Gastroesophageal sphincter (tissue), 4 donors: Measurements from ENCODE around the gene GPR150. TPM values are rescaled to one million over a fixed set of nuclear protein-coding genes. Genes with fewer than 3 reads are reported as not detected.

Source experiments
- ATAC-seq: fragments of 150-250 bp; one replicate; pipeline ENCODE4 v1.9.1; 2016; ENCODE audit warnings: mild to moderate bottlenecking, moderate library complexity
- H3K27ac ChIP-seq, 4 donors: fragments of 200-600 bp; sonication (generic) in 3 of 4; 1 replicate in 3 of 4; 2 replicates in 1 of 4; pipeline ENCODE4 v1.5.1; 2016 to 2019
- H3K27me3 ChIP-seq: fragments of 200-600 bp; sonication (generic); one replicate; pipeline ENCODE4 v1.5.1; 2019
- H3K36me3 ChIP-seq, 2 donors: fragments of 200-600 bp; sonication (generic); one replicate each; pipeline ENCODE4 v1.5.1; 2019; ENCODE audit warnings: control low read depth in 1 of 2
- H3K4me1 ChIP-seq, 3 donors: fragments of 200-600 bp; sonication (generic); 1 replicate in 2 of 3; 2 replicates in 1 of 3; pipeline ENCODE4 v1.5.1; 2016 to 2019; ENCODE audit warnings: control low read depth in 2 of 3
- H3K4me3 ChIP-seq, 2 donors: fragments of 200-600 bp; sonication (generic); one replicate each; pipeline ENCODE4 v1.5.1; 2019; ENCODE audit warnings: mild to moderate bottlenecking in 1 of 2, moderate library complexity in 1 of 2
- H3K9me3 ChIP-seq, 3 donors: fragments of 200-600 bp; sonication (generic); one replicate each; pipeline ENCODE4 v1.5.1; 2017 to 2019; ENCODE audit warnings: control low read depth in 2 of 3
- EP300 ChIP-seq: sonication (generic); formaldehyde crosslinking; IDR thresholded peaks from one replicate; pipeline ENCODE4 v1.6.1; 2017; ENCODE audit warnings: antibody characterized with exemption, mild to moderate bottlenecking
- POLR2A ChIP-seq, 2 donors: fragments of 450-650 bp; IDR thresholded peaks; one replicate each; pipeline ENCODE4 v1.6.1; 2017; ENCODE audit warnings: antibody characterized with exemption in 2 of 2, mild to moderate bottlenecking in 2 of 2, moderate library complexity in 1 of 2
- POLR2AphosphoS5 ChIP-seq: sonication (generic); formaldehyde crosslinking; IDR thresholded peaks from one replicate; pipeline ENCODE4 v1.6.1; 2017; ENCODE audit warnings: antibody characterized with exemption
- WGBS, 2 donors: methylation state at CpG; one replicate each; pipeline ENCODE4 v1.1.5; 2018; ENCODE audit warnings: low coverage in 1 of 2; 5-methylcytosine and 5-hydroxymethylcytosine counted together
- total RNA-seq, 4 donors: library from RNA; depleted of rRNA; stranded (reverse); fragments of >200 nt; gene quantifications; one replicate each; pipeline ENCODE4 v1.1.0, GENCODE V29; 2016
- TF ChIP-seq, protein P1 (sequence below), 4 experiments: fragments of 200-600 bp in 2 of 4; fragments of 450-650 bp in 2 of 4; sonication (generic) in 1 of 4; IDR thresholded peaks; one replicate each; pipeline ENCODE4 v1.5.1; 2017 to 2019; ENCODE audit warnings: antibody characterized with exemption in 4 of 4, mild to moderate bottlenecking in 2 of 4, moderate library complexity in 2 of 4

Gene GPR150
- total RNA-seq, 4 donors from 2014 or later = 0.31 to 0.39 TPM; not detected in 2

DNA sequence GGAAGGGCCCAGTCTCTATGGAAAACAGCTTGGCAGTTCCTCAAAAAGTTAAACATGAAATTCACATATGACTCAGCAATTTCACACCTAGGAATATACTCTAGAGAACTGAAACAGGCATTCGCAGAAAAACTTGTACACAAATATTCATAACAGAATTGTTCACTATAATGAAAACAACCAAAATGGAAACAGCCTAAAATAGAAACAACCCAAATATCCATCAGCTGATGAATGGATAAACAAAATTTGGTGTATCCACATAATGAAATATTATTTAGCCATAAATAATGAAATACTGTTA is 4.8 kb upstream of the GPR150 start:
- peaks cover 19% of the 10 kb centered on the region for H3K27me3 ChIP-seq
- ATAC-seq = no peak
- H3K4me1 ChIP-seq = peaks cover 0 to 10% (median 7%) of the 10 kb centered on the region in 3 donors
- peaks cover 0 to 15% (median 0%) of the 10 kb centered on the region in 3 donors for H3K9me3 ChIP-seq
- no peaks in the 10 kb centered on the region for H3K36me3 ChIP-seq
- no peak overlapping the region for H3K27ac ChIP-seq
- no peak for TF ChIP-seq POLR2A (IDR thresholded peaks at IDR 0.05)
- TF ChIP-seq, protein P1, sequence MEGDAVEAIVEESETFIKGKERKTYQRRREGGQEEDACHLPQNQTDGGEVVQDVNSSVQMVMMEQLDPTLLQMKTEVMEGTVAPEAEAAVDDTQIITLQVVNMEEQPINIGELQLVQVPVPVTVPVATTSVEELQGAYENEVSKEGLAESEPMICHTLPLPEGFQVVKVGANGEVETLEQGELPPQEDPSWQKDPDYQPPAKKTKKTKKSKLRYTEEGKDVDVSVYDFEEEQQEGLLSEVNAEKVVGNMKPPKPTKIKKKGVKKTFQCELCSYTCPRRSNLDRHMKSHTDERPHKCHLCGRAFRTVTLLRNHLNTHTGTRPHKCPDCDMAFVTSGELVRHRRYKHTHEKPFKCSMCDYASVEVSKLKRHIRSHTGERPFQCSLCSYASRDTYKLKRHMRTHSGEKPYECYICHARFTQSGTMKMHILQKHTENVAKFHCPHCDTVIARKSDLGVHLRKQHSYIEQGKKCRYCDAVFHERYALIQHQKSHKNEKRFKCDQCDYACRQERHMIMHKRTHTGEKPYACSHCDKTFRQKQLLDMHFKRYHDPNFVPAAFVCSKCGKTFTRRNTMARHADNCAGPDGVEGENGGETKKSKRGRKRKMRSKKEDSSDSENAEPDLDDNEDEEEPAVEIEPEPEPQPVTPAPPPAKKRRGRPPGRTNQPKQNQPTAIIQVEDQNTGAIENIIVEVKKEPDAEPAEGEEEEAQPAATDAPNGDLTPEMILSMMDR (IDR thresholded peaks at IDR 0.05) = no peak
- TF ChIP-seq EP300 = no peak
- TF ChIP-seq POLR2AphosphoS5 = no peak
- H3K4me3 ChIP-seq = no peak overlapping the region
- WGBS, 2 donors = 100% methylated on average over 1 of the region's 1 CpG

DNA sequence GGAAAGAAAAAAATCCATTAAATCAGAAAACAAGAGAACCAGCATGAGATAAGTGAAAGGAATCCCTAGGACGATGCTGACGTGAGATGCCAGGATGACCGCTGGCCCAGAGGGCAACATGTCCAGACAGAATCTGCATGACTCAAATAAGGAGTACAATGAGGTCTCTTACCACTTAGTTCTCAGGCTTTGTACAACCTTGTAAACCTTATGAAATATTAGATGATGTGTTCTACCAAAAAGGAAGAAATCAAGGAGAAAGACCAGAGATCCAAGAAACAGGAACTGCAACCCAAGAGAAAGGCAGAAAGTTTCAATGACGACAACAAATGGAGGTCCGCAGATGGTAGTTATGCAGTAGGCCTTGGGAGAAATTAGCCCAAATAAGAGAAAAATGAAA is 2.8 kb upstream of the GPR150 start:
- ATAC-seq = no peak
- no peak for TF ChIP-seq POLR2AphosphoS5
- TF ChIP-seq, protein P1 (IDR thresholded peaks at IDR 0.05) = no peak
- TF ChIP-seq POLR2A (IDR thresholded peaks at IDR 0.05) = no peak
- TF ChIP-seq EP300 = no peak
- H3K27ac ChIP-seq = no peak overlapping the region
- peaks cover 34% of the 10 kb centered on the region for H3K27me3 ChIP-seq
- WGBS, 2 donors = 88 to 92% methylated on average over 2 to 5 of the region's 5 CpGs
- peaks cover 0 to 25% (median 18%) of the 10 kb centered on the region in 3 donors for H3K4me1 ChIP-seq
- no peaks in the 10 kb centered on the region for H3K36me3 ChIP-seq
- peaks cover 0 to 15% (median 0%) of the 10 kb centered on the region in 3 donors for H3K9me3 ChIP-seq
- no peak overlapping the region for H3K4me3 ChIP-seq

DNA sequence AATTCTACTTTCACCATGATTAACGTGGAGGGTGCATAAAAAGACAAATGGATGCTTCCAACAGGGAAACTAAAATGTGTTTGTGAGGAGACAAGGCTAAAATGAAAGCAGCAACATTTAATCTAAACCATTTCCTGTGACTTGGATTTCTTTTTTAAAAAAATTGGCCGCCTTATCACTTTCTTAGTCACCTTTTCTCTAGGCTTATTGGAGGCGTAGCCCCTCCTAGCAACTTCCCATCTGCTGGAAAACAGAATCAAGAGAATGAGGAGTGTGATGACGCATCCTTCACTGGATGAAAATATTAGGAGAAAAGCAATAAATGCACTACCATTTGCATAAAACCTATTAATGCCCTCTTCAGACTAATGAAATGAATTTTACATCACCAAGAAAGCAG is 791 bp upstream of the GPR150 start:
- Histone ChIP-seq H3K27me3 (peaks cover 34% of the 10 kb centered on the region), H3K27ac (no peak overlapping the region), H3K4me1 (peaks cover 0 to 25% (median 18%) of the 10 kb centered on the region in 3 donors), H3K4me3 (no peak overlapping the region), H3K9me3 (no peaks in the 10 kb centered on the region), H3K36me3 (no peaks in the 10 kb centered on the region)
- WGBS, 2 donors = 71 to 91% methylated on average over 3 to 4 of the region's 4 CpGs
- no peak for TF ChIP-seq POLR2AphosphoS5
- no peak for TF ChIP-seq EP300
- TF ChIP-seq, protein P1 (IDR thresholded peaks at IDR 0.05) = no peak
- TF ChIP-seq POLR2A (IDR thresholded peaks at IDR 0.05) = no peak
- ATAC-seq = no peak

DNA sequence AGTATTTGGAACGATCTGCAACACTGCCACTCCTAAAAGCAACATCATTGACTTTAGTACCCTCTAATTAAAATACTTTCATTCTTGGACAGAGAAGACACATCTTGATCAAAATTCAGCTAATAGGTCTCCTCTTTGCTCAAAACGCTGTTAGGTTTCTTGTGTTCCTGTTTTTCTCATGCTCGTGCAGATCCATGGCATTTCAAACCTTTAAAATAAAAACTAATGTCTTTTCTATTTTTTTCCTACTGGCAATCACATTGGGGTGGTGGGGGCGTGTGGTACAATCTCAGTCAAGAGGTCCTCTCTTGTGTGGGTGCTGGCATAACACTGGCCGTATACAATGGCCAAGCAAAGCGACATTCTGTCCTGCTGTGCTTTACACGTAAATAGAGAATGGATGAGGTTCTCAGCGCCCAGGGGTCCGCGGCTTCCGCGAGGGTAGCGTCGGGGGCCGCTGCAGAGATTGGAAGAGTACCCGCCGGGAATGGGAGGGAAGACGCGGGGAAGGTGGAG is 315 bp upstream of the GPR150 start:
- H3K27ac ChIP-seq = no peak overlapping the region
- no peak for ATAC-seq

More for the DNA sequence above, 315 bp upstream of the GPR150 start:
- Histone ChIP-seq H3K9me3 (no peaks in the 10 kb centered on the region), H3K4me1 (peaks cover 0 to 25% (median 18%) of the 10 kb centered on the region in 3 donors), H3K36me3 (no peaks in the 10 kb centered on the region), H3K27me3 (peaks cover 34% of the 10 kb centered on the region), H3K4me3 (peak overlapping the region; percentile 39 to 60)
- WGBS, 2 donors = 10 to 18% methylated on average over 10 of the region's 19 CpGs
- no peak for TF ChIP-seq EP300
- no peak for TF ChIP-seq POLR2A (IDR thresholded peaks at IDR 0.05)
- TF ChIP-seq POLR2AphosphoS5 = no peak
- TF ChIP-seq, protein P1 (IDR thresholded peaks at IDR 0.05) = no peak
